Measurements from ENCODE around the gene TRPV2. TPM values are rescaled to one million over a fixed set of nuclear protein-coding genes. Genes with fewer than 3 reads are reported as not detected.
"Not testable (repeated sequence)": the region's sequence is repeated elsewhere in the genome, so short reads cannot be mapped to it uniquely, and the experiment has no call there.

The TRPV2 gene
- total RNA-seq, 1 donor from 2014 or later, result 23.2 TPM

DNA sequence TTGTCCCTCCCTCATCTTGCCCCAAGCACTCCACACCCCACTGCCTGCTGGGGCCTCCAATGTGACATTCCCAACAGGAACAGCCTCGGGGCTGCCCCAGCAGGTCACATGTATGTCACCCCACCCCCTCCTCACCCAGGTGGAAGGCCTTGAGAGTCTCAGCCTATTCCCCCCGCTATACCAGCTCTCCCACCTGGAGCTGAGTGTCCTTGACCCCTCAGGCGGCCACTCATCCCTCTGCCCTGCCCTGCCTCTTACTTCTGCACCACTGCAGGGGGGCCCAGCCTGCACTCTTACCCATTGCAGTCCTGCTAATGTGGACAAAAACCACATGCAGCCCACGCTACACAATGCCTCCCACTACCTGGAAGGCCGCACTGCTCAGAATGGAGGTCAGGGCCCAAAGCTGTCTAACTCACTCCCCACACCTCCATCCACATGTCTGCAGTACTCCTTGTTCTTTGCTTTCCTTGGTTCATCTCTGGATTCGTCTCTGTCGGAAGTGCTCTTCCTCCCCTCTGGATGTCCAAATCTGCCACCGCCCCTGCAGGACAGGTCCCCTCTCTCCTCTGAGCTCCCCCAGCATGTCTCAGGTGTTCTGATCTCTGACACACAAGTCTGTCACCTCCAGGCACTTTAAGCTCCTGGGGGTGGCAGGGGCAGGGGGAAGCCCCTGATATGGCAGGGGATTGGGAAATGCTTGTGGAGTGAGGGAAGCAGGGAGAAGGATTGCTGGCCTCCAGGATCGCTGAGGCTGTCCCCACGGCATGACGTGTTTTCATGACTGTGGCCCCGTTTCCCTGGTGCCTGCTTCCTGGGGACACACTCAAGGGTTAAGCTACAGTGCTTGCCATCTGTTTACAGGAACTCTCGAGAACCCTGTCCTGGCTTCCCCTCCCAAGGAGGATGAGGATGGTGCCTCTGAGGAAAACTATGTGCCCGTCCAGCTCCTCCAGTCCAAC, 20.8 kb downstream of the TRPV2 start:
- no peak for DNase-seq (ENCODE audit: low read depth in 2 of 2)

DNA sequence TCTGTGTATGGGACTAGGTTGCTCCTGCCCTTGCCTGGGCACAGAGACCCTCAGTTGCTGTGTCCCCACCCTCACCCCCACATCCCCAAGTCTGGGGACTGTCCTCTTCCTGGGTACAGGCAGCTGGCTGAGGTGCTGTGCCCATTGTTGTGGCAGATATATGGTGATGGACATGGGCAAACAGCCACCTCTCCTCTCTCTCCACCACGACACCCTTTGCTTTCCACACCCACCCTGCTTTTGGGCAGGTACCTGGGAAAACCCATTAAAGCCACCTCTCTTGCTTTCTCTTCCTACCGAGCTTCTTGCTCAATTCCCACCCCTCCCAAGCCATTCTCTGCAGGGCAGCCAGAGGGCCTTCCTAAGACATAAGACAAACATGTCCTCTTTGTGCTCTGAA, 21.7 kb downstream of the TRPV2 start:
- no peak for DNase-seq (ENCODE audit: low read depth in 2 of 2)

DNA sequence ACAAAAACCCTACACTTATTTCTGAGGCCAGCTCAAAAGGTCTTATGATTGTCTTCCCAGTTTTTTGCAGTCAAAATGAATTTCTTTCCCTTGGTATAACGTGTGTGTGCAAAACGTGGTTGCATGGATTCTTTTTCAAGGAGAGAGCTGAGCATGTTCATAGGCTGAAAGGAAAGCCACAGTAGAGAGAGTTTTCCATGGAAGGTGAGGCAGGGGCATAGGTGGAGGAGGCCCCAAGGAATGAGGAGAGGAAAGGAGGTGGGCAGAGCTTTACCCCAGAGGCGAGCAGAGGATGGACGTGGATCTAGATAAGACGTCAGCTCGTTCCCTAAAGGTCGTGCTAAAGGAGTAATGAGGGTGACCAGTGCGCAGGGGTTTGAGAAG, 22.8 kb downstream of the TRPV2 start:
- no peak for DNase-seq (ENCODE audit: low read depth in 2 of 2)

DNA sequence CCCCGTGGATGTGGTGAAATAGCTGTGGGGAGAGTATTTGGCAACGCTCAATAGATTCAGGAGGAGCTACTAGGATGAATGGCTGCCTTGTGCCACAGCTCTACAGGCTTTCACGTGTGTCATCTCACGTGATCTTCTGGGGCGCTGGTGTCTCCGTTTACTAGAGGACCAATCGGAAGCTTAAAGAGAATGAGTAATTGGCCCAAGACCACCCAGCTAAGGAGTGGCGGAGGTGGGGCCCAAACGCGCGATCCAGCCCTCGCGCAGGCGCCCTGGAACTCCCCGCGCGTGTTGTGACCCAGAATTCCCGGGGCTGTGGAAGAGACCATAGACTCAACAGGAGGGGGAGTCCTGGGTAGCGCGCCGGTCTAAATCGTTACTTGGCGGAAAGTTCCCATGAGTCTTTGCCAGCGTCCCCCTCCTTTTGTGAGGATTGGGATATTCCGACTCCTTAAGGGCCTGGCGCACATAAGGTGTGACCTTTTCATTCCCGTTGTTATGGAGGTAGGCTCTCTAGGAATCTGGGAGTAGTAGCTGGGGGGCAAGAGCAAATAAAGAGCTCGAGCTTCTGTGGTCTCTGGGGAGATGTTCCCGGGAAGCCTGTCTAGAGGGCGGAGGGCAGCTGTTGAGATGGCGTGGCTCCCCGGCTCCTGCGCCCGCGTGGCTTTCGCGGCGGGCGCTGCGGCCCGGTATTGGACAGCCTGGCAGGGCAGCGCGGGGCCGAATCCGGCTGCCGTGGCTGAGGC, 23.4 kb downstream of the TRPV2 start:
- peak; percentile 99 to 100 for DNase-seq (ENCODE audit: low read depth in 2 of 2)

DNA sequence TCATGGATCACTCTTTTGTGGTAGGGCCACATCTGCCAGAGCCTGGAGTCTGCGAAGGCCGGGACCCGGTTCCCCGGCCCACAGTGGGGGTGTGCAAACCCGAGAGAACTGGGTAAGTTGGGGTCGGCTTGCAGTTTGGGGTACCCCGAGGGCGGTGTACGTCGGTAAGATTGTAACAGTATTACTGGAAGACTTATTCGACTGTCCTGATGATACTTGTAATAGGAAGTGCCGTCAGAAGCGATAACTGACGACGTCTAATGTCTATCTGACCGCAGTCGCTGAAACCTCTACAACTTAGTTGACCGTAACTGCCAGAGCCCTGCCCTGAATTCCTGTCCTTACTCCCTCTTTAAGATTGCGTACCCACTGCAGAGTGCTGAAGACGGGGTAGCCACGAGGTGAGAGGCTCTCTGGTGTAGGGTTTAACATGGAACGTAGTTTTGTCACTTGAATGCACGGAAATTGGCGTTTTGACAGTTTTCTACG, 24.0 kb downstream of the TRPV2 start:
- peak; percentile 29 to 35 for DNase-seq (ENCODE audit: low read depth in 2 of 2)

DNA sequence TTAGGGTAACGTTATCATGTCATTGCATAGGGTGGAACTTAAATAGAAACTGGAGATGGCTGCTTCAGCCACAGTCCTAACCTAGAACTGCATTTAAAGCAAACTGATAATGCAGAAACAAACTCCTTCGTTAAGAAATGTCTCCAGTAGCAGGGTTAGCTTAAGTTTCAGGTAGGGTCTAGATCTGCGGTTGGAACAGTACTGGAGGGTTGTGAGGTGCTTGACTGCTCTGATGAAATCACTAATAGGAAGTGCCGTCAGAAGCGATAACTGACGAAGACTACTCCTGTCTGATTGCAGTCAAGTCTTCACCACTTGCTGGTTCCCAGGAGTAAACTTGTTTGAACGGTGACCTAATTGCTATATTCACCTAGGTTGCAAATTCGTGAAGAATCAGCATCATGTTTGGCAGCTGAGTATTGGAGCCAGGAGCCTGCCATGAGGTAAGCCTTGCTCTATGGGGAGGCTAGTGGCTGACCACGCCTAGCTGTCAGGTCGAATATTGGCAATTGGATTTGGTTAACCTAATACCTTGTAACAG, 24.5 kb downstream of the TRPV2 start:
- DNase-seq (ENCODE audit: low read depth in 2 of 2), result peak; percentile 34 to 47

DNA sequence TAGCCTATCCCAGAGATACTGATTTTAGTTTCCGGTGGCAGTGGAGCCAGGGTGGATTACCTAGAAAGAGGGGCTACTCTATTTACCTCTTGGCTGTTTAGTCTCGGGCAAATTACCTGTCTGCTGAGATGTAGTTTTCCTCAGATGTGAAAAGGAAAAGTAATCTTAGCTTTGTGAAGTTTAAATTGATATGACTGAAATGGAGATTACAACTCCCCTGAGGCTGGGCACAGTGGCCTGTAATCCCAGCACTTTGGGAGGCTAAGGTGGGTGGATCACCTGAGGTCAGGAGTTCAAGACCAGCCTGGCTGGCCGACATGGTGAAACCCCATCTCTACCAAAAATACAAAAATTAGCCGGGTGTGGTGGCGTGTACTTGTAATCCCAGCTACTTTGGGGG, 25.0 kb downstream of the TRPV2 start:
- DNase-seq (ENCODE audit: low read depth in 2 of 2), result not testable (repeated sequence)

DNA sequence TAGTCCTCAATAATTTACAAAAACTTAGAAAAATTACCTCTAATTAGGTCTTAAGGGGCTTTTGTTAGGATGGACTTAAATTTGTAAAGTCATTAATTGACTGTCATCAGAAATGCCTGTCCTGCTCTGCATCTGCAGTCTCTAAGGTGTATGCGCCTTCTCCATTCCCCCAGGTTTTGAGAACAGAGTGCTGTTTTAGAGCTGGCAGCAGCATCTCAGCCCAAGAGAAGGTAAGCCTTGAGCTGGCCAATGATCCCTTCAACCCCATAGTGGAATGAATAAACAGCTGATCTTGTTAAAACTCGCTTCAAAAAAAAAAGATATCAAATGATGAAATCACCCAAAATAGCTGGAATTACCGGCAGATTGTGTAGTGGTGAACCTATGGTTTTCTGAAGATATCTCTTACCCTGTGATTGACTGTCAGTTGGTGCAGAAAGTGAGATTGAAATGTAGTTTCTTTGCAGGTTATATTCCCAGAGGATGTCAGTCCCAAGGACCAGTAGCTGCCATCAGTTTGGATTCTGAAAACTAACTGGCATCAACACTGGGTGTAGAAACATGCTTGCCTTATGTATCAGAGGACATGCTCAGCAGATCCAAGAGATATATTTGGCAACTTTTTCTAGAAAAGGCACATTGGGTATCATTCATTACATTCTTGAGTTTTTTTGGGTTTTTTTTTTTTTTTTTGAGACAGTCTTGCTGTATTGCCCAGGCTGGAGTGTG, 25.7 kb downstream of the TRPV2 start:
- DNase-seq (ENCODE audit: low read depth in 2 of 2), result no peak

DNA sequence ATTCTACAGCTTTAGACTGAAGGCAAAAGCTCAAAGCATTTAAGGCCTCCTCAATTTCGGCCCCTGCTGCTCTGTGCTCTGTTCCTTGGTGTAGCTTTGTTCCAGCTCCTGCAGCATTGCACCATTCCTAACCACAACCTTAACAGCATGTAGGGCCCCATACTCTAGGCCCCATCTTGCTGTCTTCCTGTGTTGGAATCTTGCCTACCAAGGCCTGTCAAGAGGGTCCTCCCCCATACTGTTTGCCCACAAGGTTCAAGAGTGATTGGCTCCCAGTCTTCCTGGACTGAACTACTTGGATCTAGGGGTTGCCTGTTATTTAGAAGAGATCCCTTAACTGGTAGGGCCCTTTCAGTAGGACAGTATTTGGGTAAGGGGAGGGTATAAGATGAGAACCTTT, 26.8 kb downstream of the TRPV2 start:
- DNase-seq (ENCODE audit: low read depth in 2 of 2), result no peak

DNA sequence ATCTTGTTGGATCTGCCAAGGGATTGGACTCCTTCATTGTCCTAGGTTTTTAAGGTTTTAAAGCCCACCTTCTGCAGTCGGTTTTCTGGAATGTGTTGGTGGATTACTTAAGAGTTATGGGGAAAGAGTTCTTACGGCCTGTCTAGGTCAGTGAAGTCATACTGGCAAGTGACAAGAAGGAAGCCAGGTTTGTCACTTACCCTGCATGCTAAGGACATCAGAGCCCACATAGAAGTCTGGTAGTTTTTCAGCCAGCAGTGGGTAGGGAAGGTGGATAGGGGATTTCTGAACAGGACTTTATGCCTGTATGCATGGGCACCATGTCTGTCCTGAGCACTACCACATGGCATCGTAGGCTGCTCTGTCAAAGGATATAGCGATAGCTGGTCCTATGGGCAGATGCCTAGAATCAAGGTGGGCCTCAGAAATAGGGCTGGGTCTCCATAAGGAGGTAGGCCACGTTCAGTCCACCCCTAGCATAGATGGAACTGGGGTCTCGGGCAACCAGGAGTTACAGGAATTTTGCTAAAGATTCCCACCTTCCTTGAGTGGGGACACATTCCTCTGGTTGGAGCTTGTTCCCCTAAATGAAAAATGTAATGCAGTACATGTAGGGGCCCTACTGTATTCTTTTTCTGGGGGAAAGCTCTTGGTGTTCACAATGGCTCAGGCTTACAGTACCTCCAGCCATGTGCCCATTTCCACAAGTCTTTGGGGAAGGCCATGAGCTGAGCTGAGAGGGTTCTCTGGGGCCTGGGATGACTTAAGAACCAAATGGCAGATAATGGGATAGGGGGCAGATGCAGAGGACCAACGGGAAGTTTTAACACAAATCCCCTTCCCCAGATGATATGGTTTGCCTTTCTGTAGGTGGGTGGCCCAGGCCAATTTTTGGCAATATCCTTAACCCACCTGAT, 27.5 kb downstream of the TRPV2 start:
- no peak for DNase-seq (ENCODE audit: low read depth in 2 of 2)

DNA sequence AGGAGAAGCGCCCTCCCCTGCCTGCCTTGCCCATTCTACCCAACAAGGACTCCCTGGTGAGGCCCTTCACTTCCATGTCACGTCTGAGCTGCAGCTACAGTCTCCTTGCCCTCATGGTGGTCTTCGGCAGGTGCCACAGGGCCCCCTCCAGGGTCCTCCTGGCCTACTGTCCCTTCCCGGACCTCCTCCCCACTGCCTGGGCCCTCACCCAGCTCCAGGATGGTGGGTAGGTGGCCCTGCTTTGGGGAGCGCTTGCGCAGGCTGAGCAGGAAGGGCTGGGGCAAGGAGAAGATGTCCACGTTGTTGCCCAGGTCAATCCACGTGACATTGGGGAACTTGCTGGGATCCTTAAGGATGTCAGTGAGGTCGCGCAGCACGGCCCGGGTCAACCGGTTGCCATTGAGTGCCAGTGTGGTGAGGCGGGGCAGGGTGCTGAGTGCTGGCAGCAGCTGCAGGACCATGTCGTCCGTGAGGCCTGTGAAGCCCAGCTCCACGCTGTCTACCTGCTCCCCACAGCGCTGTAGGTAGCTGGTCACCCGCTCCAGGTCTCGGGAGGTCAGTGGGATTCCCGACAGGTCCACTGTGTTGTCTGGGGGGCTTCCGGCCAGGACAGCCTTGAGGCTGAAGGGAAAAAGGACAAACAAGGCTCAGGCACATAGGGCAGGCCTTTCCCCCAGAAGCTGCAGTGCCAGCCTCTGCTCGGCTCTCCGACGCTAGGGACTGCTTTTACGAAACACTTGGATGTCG, 28.3 kb downstream of the TRPV2 start:
- DNase-seq (ENCODE audit: low read depth in 2 of 2), result no peak

DNA sequence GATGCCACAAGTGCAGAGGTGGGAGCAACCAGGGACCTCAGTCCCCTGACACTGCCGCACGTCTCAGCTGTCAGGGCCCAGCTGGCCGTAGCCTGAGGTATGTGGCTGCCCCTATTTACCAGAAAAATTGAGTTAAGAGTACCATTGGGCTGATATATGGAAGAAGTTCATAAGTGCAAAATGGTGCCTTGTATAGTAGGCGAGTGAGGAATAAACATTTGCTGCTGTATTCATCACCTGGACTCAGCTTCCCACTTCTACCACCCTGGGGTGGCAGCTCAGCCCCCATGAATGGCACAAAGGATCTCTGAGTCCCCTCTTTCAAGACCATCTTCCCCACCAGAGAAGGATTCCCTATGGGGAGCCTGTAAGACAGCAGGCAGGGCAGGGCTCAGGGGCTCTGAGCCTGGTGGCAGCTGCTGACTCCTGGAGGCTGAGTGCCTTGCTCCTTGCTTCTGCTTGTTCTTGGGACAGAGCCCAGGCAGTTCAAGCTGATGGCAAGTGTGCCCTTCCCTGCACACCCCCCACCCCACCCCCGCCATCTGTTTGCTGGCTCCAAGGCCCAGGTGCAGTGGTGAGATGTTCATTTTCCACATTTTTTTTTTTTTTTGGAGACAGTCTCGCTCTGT, 29.0 kb downstream of the TRPV2 start:
- DNase-seq (ENCODE audit: low read depth in 2 of 2), result no peak

DNA sequence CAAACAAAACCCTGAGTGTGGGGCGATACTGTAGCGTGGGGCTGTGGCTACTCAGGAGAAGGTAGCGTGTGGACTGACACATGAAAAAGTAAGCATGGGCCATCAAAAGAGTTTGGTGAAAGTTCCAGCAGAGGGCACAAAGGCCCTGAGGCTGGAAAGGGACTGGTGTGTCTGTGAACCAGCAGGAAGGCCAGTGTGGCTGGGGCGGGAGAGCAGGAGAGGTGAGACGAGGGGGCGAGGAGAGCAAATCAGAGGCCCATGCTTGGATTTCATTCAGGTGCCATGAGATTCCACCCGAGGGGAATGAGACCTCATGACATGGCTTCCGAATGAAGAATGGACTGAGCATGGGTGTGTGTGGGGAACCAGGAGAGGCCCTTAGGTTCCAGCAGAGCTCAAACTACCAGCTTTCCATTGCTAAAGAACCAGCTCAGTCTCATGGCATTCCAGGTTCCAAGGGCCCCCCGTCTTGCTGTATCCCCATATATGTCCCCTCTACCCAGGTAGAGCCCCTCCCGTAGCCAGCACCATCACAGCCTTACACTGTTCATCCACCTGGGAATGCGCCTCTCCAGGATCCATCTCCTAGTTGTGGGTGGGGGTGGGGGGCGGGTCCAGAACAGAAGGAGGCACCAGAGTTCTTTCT, 31.1 kb downstream of the TRPV2 start:
- no peak for DNase-seq (ENCODE audit: low read depth in 2 of 2)

DNA sequence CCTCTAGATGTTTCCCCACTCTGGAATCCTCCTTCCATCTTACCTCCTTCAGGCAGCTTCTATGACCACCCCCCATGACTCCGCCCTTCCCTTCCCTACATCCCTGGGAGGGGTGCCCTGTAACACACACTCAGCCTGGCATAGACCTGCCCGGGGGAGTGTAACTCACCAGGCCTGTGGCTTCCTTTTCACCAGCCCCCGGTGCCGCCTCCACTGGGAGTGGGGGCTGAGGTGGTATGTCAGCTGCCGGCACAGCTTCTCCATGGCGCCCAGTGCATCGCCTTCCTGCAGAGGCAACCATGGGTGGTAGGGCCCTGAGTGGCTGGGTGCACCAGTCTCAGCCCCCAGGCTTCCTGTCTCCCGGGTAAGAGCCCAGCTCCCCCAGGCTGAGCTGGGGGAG, 32.3 kb downstream of the TRPV2 start:
- no peak for DNase-seq (ENCODE audit: low read depth in 2 of 2)

DNA sequence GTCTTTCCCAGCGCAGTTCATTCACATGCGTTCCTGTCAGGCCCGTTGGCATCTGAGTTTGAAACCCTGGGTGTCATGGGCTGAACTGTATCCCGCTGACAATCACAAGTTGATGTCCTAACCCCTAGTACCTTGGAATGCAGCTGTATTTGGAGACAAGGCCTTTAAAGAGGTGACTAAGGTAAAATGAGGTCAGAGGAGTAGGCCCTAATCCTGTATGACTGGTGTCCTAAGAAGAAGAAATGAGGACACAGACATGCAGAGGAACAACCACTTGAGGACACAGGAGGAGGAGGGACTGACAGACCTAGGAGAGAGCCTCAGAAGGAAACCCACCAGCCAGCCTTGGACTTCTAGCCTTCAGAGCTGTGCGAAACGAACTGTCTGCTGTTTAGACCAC, 33.1 kb downstream of the TRPV2 start:
- DNase-seq (ENCODE audit: low read depth in 2 of 2), result no peak

DNA sequence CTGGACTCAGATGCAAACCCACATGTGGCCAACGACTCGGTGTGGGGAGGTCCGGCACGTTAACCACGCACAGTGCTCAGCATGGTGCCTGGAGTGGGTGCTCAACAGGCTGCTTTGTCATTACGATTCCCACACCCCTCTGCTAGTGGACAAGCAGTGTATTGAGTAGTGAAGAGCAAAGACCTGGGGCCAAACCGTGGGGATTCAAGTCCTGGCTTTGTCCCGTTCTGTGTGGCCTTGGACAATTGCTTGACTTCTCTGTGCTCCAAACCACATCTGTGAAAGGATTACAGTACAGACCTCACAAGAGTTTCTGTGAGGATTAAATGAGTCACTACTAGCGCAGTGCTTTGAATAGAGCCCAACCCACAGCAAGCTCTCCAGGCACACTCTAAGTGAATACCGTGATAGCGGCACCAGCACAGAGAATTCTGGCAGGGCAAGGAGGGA, 33.8 kb downstream of the TRPV2 start:
- DNase-seq (ENCODE audit: low read depth in 2 of 2), result no peak

DNA sequence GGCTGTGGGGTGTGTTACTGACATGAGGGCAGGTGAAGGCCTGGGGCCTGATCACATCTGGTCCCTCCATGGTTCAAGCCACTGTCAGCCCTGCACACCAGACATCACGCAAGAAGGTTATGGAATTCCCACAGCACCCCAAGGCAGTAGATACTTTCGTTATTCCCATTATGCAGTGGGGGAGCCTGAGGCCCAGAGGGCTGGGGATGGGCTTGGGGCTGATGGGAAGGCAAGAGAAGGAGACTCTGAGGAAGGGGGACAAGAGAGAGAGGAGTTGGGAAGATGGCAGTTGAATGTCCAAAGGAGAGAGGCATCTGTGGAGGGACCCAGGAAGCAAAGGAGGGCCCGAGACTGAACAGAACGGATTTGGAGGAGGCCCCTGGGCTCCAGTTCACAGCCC, 34.7 kb downstream of the TRPV2 start:
- DNase-seq (ENCODE audit: low read depth in 2 of 2), result no peak

DNA sequence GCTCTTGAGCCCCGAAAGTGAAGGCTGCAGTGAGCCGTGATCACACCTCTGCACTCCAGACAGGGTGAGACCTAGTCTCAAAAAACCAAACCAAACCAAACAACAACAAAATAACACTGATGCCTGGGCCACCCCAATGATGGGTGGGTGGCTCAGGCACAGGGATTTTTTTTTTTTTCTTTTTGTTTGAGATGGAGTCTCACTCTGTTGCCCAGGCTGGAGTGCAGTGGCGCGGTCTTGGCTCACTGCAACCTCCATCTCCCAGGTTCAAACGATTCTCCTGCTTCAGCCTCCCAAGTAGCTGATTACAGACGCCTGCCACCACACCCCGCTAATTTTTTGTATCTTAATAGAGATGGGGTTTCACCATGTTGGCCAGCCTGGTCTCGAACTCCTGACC, 36.9 kb downstream of the TRPV2 start:
- not testable (repeated sequence) for DNase-seq (ENCODE audit: low read depth in 2 of 2)

DNA sequence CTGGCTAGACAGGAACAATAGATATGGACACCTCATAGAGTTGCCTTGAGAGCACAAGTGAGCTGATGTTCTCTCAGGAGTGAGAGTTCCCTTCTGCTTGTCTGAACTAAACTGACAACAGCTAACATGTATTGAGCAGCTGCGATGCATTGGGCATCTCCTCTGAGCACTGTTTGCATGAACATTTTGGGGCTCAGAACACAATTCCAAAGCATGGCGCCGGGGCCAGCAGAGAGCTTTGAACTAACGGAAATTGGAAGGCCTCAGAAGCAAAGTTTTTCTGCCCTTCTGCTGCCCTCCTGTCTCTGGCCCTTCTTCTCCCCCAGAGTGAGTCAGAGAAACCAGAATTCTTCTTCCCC, 38.1 kb downstream of the TRPV2 start:
- no peak for DNase-seq (ENCODE audit: low read depth in 2 of 2)

Measured in lung microvascular endothelial cell (primary cell).